Sigmoid colon (tissue), 4 donors: ENCODE measurements around the gene MYRIP.

ENCODE experiments used
- EP300 ChIP-seq, 4 donors: sonication (generic); formaldehyde crosslinking; IDR thresholded peaks; one replicate each; pipeline ENCODE4 v1.6.1; 2017; ENCODE audit warnings: antibody characterized with exemption in 4 of 4
- POLR2A ChIP-seq, 2 donors: fragments of 450-650 bp; IDR thresholded peaks; one replicate each; pipeline ENCODE4 v1.6.1; 2016; ENCODE audit warnings: antibody characterized with exemption in 2 of 2, mild to moderate bottlenecking in 2 of 2, moderate library complexity in 2 of 2
- POLR2AphosphoS5 ChIP-seq, 4 donors: sonication (generic); formaldehyde crosslinking; IDR thresholded peaks; one replicate each; pipeline ENCODE4 v1.6.1; 2017; ENCODE audit warnings: antibody characterized with exemption in 4 of 4
- TF ChIP-seq, protein P1 (sequence below), 4 experiments: fragments of 450-650 bp in 3 of 4; fragments of 200-600 bp in 1 of 4; IDR thresholded peaks; one replicate each; pipeline ENCODE4 v1.5.1; 2016 to 2019; ENCODE audit warnings: antibody characterized with exemption in 4 of 4, mild to moderate bottlenecking in 3 of 4, moderate library complexity in 2 of 4

- TF ChIP-seq, protein P1, sequence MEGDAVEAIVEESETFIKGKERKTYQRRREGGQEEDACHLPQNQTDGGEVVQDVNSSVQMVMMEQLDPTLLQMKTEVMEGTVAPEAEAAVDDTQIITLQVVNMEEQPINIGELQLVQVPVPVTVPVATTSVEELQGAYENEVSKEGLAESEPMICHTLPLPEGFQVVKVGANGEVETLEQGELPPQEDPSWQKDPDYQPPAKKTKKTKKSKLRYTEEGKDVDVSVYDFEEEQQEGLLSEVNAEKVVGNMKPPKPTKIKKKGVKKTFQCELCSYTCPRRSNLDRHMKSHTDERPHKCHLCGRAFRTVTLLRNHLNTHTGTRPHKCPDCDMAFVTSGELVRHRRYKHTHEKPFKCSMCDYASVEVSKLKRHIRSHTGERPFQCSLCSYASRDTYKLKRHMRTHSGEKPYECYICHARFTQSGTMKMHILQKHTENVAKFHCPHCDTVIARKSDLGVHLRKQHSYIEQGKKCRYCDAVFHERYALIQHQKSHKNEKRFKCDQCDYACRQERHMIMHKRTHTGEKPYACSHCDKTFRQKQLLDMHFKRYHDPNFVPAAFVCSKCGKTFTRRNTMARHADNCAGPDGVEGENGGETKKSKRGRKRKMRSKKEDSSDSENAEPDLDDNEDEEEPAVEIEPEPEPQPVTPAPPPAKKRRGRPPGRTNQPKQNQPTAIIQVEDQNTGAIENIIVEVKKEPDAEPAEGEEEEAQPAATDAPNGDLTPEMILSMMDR (IDR thresholded peaks at IDR 0.05), result no peak
- no peak for TF ChIP-seq POLR2A (IDR thresholded peaks at IDR 0.05)
- TF ChIP-seq POLR2AphosphoS5 (IDR thresholded peaks at IDR 0.05), result no peak
- TF ChIP-seq EP300 (IDR thresholded peaks at IDR 0.05), result no peak
These were observed 472.6 kb downstream of the MYRIP start for GRCh38 chr3:40281995-40282394.
